AG08395 (cell line): ENCODE results near the gene MIEF2.
A peak's percentile ranks its signal among the peaks of the same experiment; 100 is the strongest.

ENCODE experiments used
- DNase-seq: peaks from one replicate; pipeline ENCODE4 v3.0.0; 2012; ENCODE audit warnings: mixed read lengths, low spot score

MIEF2 gene

DNA sequence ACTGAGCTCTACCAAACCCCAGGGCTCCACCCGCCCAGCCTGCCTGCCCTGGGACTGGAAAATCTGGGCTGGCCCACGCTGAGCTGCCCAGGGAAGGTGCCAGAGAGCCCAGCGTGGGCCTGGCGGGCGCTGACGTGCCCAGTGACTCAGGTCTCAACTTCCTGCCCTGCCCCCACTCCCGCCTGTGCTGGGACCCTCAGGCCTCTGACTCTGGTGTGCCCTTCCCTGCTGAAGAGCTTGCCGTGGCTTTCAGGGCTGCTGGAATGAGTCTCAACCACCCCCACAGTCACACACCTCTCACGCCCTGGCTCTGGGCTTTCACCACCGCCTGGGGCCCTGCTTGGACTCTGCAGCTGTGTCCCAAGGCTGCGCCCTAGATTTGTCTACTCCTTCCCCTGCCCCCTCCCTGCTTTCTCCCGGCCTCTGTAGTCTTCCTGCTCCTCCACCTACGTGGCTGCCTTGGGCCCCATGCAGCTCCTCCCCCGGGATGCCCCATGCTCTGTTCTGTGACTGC is 24.7 kb upstream of the MIEF2 start:
- peak; percentile 47 for DNase-seq

DNA sequence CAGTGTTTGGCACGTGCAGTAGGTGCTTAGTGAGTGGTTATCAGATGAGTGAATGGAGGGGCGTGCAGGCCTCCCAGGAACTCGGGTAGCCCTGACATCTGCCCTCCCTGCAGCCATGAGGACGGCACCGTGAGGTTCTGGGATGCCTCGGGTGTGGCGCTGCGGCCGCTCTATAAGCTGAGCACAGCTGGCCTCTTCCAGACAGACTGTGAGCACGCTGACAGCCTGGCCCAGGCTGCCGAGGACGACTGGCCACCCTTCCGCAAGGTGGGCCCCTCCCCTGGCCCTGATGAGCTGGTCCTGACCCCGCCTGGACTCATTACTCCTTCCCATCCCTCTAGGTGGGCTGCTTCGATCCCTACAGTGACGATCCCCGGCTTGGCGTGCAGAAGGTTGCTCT is 24.0 kb upstream of the MIEF2 start:
- DNase-seq = no peak

DNA sequence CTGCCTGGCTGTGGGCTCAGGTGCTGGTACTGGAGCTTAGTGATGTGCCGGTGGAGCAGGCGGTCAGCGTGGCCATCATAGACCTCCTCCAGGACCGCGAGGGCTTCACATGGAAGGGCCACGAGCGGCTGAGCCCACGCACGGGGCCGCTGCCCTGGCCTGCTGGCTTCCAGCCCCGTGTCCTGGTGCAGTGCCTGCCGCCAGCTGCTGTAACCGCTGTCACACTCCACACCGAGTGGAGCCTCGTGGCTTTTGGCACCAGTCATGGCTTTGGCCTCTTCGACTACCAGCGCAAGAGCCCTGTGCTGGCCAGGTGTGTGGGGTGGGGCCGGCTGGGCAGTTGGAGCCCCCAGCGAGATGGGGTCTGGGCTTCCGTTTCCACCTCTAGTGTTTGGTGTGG is 23.0 kb upstream of the MIEF2 start:
- no peak for DNase-seq

DNA sequence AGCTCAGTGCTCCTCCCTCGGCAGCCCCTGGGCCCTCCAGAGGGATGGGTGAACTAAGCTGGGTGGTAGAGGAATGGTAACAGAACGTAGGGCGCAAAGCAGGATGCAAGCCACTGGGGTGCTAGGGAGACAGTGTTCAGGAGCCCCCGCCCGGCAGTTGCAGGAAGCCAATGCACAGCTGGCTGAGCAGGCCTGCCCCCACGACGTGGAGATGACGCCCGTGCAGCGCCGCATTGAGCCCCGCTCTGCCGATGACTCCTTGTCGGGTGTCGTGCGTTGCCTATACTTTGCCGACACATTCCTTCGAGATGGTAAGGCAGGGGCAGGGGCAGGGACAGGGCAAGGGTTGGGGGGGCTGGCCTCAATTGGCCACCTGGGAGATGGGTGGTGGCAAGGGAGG is 22.2 kb upstream of the MIEF2 start:
- DNase-seq = no peak

DNA sequence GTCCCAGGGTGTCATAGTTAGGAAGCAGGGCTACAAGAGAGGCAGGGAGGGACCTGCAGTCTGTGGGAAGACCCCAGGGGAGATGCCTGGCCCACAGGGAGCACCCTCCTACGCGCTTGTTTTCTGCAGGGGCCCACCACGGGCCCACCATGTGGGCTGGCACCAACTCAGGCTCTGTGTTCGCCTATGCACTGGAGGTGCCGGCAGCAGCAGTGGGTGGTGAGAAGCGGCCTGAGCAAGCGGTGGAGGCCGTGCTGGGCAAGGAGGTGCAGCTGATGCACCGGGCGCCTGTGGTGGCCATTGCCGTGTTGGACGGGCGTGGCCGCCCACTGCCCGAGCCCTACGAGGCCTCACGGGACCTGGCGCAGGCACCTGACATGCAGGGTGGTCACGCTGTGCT is 20.0 kb upstream of the MIEF2 start:
- no peak for DNase-seq

DNA sequence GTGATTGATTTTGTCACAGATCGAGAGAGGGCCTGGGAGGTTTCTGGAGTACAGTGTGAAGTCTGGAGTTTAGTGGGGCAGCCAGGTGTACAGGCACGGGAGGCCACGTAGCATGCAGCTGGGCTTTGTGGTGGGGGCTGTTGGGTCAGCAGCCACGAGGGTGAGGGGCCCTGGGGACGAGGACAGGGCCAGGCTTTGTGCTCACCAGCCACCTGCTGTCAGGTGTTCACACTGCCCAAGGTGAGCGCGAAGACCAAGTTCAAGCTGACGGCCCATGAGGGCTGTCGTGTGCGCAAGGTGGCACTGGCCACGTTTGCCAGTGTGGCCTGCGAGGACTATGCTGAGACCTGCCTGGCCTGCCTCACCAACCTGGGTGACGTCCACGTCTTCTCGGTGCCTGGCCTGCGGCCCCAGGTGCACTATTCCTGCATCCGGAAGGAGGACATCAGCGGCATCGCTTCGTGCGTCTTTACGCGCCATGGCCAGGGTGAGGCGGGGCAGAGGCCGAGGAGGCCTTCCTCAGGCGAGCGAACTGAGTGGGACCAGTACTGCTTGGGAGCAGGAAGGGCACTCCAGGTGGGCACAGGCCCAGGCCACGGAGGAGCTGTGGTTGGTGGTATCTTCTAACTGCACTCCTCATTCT is 19.1 kb upstream of the MIEF2 start:
- DNase-seq = no peak

DNA sequence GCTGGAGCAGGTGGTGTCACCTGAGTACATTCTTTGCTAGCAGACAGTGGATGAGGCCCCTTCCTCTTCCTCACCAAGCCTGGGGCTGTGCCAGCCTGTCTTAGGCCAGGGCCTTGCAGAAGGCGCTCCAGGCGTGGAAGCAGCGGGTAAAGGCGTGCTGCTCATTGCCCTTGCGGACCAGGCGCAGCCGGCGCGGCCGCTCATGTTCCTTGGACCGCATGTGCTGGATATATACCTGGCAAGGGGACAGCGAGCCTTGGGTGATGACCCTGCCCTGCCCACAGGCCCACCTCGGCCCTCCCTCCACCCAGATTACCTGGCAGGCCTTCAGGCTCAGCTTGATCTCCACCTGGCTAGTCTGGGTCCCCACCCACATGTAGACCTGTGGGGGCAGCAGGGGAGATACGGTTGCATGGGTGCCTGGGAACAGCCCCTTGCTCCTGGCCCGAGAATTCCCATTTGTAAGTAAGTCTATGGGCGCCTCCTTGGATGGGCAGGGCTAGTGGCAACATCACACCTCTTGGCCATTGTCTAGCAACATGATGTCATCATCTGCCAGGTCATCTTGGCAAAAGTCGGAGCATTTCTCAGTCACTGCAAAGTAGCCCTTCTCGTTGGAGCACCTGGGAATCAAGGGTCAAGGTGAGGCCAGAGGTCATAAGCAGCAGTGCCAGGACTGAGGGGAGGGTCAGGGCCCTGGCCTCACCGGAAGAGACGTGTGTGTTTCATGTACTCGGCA is 15.3 kb upstream of the MIEF2 start:
- DNase-seq = no peak

DNA sequence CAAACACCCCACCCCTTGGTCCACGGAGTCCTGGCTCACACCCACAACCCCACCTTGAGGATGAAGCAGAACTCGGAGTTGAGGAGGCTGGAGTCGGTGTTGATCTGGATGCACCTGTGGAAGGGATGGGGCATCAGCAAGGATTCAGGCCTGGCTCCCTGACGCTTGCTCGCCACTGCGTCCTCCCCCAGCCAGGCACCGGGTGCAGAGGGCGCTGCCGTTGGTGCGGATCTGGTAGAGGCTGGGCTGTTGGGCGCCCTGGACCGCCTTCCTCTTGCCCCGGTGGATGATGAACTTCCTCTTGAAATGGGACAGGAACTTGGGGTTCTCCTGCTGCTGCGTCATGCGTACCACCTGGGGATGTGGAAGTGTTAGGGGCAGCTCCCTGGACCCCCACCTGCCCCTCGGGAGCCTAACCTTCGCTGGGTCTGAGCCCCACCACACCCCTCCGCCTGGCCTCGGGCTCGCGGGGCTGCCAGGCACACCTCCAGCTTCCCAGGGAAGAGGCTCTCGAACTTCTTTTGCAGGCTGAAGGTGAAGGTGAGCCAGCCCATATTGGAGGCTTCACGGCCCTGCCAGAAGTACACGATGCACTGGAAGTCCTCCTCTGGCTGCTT is 14.2 kb upstream of the MIEF2 start:
- no peak for DNase-seq

DNA sequence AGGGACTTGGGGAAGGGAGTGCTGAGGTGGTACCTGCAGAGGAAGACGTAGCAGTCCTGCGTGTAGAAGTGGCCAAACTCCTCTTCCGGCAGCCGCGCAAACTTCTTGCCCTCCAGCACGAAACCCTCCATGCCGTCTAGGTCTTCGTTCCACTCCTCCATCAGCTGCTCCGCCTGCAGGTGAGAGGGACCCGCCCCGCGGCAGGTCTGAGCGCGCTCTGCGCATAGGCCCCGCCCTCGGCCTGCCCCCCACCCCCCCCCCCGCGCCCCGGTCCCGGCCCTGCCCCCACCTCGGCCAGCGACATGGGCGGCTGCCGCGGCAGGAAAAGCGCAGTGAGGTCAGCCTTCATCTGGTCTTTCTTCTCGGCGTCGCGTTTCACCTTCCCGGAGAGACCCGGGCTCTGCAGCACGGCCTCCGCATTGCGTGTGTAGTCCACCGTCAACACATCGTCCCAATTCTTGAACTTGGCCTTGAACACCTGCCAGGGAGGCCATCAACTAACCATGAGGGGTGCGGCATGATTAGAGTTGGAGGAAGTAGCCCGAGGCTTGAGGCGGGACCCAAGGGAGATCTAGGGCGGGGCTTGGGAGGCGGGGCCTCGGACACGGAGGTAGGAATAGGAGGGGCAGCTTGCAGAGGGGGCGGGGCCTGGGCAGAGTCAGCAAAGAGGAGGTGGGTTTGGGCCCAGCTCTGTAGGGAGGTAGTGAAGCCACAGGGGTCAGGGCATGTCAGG is 13.4 kb upstream of the MIEF2 start:
- peak; percentile 47 for DNase-seq

DNA sequence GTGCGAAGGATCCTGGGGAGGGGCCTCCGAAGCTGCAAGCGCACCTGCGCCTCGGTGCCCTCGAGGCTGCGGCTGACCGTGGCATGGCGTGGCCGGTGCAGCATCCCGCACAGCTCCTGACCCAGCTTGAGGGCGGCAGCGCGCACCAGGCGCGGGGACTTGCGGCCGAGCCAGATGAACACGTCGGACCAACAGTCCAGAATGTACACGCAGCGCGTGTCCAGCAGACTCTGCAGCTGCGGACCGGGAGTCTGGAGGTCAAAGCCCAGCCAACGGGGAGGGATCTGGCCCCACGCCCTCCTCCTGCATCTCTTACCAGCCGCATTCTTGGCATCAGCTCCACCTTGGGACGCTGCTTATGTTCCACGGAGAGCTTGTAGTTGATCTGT is 12.9 kb upstream of the MIEF2 start:
- no peak for DNase-seq

DNA sequence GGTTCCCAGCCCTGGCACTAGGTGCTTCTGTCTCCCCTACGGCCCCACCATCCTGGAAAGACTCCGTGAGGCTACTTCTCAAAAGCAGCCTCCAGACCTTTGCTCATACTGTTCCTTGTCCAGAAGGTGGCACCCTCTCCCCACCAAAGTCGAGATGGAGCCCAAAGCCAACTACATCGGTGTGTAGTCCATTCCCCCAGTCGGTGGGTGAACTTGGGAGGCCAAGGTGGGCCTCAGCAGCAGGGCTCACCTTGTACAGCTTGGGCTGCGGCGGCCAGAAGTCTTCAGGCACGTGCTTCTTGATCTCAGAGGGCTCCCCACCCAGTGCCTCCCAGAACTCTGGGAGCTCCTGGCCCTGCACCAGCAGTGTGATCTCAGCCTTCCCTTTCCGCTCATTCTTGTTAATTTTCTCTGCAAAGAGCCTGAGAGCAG is 12.1 kb upstream of the MIEF2 start:
- peak; percentile 85 for DNase-seq

DNA sequence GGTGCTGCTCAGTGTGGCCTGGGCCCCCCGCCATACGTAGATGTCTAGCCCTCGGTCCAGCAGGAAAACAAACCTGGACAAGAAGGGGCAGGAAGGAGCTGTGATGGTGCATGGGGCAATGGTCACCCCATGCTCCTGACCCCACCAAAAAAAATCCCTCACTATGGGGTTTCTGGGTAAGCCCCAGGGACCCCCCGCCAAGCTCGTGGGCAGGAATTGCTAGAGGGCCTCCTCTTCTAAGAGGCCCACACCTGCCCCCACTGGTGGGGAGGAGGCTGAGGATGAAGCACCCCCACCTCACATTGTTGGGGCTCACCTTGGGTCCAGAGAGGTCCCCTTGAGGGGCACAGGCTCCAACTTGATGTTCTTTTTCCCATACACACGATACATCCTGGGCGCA is 11.7 kb upstream of the MIEF2 start:
- DNase-seq = no peak

DNA sequence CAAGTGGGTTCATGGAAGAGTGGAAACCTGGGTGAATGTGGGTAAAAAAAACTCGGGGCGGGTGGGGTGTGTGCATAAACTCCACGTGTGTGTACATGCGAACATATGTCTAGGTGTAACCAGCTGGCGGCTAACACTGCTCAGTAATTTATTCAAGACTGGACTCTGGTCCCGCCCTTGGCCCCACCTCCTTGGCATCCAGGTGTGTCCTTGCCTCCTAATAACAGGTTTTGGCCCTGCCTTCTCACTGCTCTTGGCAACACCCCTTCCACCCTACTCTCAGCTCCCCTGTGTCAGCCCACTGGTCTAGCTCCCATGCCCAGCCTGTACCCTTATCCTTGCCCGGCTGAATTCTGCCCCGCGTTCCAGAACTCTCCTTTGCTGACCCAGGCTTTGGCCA is 10.2 kb upstream of the MIEF2 start:
- DNase-seq = no peak

DNA sequence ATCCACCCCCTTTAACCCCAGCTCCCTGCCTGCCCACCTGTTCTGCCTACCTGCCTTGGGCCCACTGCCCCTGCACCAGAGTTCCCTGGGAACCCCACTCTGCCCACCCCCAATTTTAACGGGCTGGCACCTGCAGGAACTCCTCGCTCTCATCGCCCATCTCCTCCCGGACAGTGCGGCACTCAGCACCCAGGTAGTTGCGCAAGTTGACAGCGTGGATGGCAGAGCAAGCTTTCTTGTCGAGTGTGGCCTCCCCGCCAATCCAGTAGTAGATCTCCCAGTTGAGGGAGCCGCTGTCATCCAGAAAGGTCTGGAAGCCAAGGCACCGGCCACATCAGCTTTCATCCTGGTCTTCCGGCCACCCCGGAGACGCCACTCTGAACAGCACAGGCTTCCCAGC is 9.8 kb upstream of the MIEF2 start:
- no peak for DNase-seq

DNA sequence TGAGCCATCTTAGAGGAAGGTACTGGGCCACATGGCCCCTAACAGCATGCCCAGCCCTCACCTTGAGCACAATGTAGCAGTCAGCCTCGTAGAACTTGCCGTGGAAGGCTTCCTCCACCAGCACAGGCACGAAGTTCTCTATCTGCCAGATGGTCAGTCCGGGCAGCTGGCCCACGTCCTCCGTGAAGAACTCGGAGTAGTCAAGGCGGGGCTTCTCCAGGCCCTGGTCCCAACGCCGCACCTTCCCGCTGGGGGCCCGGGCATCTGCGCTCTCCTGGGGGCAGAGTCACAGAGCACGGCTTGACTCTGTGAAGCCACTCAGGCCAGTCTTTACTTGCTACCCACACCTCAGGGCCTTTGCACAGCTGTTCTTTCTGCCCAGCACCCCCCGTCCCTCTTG is 9.3 kb upstream of the MIEF2 start:
- DNase-seq = no peak

DNA sequence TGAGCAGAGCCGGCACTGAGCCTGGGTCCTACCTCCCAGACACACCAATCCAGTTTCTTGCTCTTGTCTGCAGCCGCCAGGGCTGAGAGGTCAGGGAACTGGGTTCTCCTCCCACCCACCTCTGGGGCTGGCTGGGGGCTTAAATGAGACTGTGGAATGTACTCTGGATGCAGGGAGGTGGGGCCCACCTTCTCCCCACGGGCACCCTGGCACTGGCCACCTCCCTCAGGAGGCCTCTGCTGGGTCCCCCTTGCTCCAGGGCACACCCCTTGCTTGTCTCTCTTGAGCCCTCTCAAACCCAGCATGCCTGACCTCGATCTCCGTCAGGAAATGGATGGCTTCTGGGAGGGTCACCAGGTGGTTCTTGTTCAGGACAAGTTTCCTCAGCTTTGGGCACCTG is 8.3 kb upstream of the MIEF2 start:
- no peak for DNase-seq

DNA sequence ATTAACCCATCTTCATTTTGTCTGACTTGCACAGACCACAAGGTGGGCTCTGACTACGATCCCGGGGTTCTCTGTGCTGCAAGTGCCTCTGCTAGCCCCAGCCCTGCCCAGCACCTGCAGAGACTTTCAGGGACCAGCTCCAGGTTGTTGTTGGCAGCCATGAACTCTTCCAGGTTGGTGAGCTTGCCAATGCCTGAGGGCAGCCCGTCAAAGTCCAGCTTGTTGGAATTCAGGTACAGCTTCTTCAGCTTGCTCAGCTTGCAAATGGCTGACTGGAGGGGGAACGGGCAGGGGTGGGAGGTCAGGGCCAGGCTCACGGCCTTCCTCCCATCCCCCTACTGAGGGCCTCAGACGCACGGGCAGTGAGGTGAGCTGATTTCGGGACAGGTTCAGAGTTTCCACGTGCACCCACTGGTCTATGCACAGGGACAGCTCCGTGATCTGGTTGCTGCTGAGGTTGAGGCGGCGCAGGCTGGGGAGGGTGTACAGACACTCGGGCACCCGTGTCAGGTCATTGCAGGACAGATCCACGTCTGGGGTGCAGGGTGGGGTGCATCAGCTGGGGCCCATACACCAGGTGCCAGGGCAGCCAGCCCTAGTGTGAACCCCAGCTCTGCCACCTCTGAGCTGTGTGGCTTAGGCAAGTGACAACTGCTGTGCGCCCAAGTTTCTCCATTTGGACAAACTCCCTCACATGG is 7.1 kb upstream of the MIEF2 start:
- no peak for DNase-seq

DNA sequence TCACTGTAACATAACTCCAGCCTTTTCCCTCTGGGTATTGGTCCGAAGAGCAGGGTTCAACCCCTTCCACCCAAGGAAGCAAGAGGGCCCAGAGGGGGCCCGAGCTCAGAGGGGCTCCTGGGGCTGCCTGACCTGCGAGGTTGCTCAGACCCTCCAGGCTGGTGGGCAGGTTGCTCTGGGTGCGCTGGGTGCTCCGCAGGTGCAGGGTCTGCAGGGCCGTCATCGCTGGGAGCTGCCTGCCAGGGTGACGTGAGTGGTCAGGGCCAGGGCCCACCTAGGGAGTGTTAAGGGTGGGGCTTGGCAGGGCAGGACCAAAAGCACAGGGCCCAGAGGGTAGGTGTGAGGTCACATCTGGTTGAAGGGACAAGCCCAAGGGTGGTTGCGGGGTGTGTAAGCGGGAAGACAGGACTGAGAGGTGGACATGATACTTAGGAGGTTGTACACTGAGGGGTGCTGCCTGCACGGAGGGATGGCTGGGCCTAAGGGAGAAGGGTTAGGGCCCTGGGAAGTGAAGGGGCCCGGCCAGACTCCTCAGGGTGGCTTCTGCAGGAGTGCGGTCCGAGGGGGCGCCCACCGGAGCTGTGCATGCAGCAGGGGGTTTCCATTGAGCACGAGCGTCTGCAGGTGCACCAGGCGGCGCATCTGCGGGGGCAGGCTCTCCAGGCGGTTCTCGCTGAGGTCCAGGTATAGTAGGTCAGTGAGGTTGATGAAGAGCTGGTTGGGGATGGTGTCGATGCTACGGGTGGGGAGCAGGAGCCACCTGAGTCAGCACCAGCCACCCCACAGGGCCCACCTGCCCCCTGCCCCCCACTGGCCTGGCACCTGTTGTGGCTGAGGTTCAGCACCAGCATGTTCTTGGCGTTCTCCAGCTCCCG is 6.3 kb upstream of the MIEF2 start:
- DNase-seq = no peak

DNA sequence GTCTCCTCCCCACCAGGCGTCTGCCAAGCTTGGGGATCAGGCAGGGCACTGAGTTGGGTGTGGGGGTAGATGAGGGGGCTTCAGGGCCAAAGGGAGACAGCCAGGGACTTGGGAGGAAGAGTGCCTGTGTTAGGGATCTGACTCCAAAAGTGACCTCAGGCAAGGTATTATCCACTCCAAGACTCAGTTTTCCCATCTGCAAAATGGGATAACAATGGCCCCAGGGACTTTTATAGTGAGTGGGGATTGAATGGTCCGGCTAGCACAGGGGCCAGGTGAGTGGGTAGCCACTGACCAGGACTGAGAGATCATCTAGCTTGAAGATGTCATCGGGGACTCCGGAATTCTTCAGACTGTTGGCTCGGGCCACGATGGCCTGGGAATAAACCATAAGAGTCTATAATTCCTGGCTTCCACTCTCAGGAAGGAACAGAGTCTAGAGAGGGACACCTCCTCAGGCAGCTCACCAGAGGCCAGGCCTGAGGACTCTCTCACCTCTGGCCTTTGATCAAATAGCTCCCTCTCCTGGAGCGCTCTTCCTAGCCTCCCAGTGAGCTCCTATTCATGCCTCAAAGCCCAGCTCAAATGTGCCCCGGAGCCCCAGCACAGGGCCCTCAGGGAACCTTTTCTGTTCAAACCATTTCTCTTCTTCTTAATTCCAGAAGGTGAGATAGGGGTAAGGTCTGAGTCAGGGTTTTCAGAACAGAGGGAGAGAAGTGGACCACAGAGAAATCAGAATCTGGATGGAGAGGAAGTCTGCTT is 5.4 kb upstream of the MIEF2 start:
- no peak for DNase-seq

DNA sequence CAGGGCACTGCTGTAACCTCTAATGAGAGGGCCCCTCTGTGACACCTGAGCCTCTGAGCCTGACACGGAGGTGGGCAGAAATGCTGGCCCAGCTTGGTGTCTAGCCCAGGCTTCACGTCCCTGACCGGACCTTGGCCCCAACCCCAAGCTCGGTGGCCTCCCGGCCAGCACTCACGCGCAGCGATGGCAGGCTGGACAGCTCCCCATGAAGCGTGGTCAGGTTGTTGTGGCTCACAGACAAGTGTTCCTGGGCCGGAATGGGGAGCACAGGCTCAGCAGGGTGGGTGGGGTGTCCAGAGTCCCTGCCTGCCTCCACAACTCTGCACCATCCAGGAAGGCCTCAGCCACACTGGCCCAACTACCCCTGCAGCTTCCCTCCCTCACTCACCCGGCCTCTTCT is 4.1 kb upstream of the MIEF2 start:
- no peak for DNase-seq
